GM12864 (cell line): ENCODE results near the gene FOS.

Experiments used
- DNase-seq: peaks from one replicate; pipeline ENCODE4 v3.0.0-alpha.2; 2011; ENCODE audit warnings: low read depth
- H3K4me3 ChIP-seq: 2 replicates; pipeline ENCODE4 v1.5.1; 2011; ENCODE audit warnings: mild to moderate bottlenecking, low read depth, low read length, control low read depth
- CTCF ChIP-seq: IDR thresholded peaks from 2 replicates; pipeline ENCODE4 v1.5.1; 2011; ENCODE audit warnings: low read depth, mild to moderate bottlenecking, moderate library complexity, low read length, control low read depth, inconsistent platforms; ENCODE audit errors: missing control alignments

FOS gene

GRCh38 chr14:75320196-75320595 lies 41.6 kb downstream of the FOS start:
- no peak for DNase-seq
- no peak overlapping the region for H3K4me3 ChIP-seq
- no peak for TF ChIP-seq CTCF

GRCh38 chr14:75322746-75323145 lies 44.1 kb downstream of the FOS start:
- no peak for DNase-seq
- TF ChIP-seq CTCF: no peak

GRCh38 chr14:75323571-75323970 lies 44.9 kb downstream of the FOS start:
- H3K4me3 ChIP-seq: no peak overlapping the region
- no peak for TF ChIP-seq CTCF
- no peak for DNase-seq

More at GRCh38 chr14:75322746-75323145, 44.1 kb downstream of the FOS start:
- H3K4me3 ChIP-seq: no peak overlapping the region

GRCh38 chr14:75328558-75329155 lies 50.0 kb downstream of the FOS start:
- DNase-seq: no peak
- TF ChIP-seq CTCF: no peak

GRCh38 chr14:75329369-75329768 lies 50.7 kb downstream of the FOS start:
- no peak overlapping the region for H3K4me3 ChIP-seq

More at GRCh38 chr14:75328558-75329155, 50.0 kb downstream of the FOS start:
- no peak overlapping the region for H3K4me3 ChIP-seq

GRCh38 chr14:75331471-75331870 lies 52.8 kb downstream of the FOS start:
- TF ChIP-seq CTCF: no peak
- no peak for DNase-seq
- H3K4me3 ChIP-seq: no peak overlapping the region

More at GRCh38 chr14:75329369-75329768, 50.7 kb downstream of the FOS start:
- no peak for DNase-seq
- TF ChIP-seq CTCF: no peak
